Measurements from ENCODE around the gene PTPRD.

- TF ChIP-seq YY1 (IDR thresholded peaks at IDR 0.05; ENCODE audit: insufficient read depth, insufficient read length), result no peak
- TF ChIP-seq ZNF274 (IDR thresholded peaks at IDR 0.05; ENCODE audit: low read depth, low read length), result no peak
These were observed 1479.3 kb downstream of the PTPRD start for GRCh38 chr9:9133526-9133925.
